ENCODE measurements around the gene TTC34. TPM values are rescaled to one million over a fixed set of nuclear protein-coding genes. Genes with fewer than 3 reads are reported as not detected.

TTC34 gene
- total RNA-seq, 1 donor from 2014 or later, result 0.09 TPM

DNA sequence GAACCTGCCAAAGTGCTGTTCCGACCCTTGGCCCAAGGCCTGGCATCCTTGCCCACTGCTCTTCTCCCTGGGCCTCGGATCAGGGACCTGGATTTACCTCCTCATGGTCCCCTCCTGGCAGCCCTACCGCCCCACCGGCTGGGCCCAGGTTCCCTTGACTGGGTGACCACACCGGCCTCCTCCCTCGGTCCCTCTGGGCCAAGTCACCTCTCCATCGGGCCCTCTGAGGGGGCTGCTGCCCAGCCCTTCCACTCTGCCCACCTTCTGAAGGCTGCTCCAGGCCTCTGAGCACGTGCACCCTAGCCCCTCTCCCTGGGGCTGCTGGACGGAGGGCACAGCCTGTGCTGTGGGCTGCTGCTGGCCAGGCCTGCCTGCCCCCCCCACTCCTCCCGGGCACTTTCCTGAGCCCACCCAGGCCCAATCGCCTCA, 159.3 kb downstream of the TTC34 start:
- no peak overlapping the region for H3K27ac ChIP-seq
- no peaks in the 10 kb centered on the region for H3K36me3 Mint-ChIP-seq

DNA sequence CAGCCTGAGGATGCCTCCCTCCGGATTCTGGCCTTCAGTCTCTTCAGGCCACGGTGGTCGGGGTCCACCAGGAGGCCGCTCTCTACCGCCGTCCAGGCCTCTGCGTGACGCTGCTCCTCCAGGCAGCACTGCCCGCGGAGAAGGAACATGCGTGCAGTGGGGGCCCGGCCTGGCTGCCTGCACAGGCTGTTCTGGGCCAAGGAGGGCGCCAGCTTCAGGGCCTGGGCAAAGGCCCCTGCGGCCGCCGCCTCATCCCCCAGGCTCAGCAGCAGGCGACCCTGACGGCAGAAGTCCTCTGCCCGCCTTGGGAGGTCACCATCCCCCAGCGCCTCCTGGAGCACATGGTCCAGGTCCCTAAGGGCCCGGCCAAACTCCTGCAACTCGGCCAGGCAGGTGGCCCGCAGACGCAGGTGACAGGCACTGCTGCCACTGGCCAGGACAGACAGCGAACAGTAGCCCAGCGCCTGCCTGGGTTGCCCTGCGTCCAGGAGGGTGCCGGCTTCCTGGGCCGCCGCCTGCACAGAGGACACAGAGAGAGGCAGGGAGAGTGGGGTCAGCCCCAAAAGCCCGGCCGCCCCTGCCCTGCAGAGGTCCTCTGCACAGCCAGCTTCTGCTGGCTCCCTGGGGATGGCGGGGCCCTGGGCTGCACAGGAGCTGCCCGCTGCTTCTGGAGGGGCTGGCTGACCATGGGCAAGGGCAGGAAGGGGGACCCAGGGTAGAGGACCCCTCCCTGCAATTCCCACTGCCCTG, 159.9 kb downstream of the TTC34 start:
- Histone ChIP-seq H2AFZ (replicated peaks) (no peak overlapping the region), H4K20me1 (ENCODE audit: low read depth) (peaks cover 21% of the 10 kb centered on the region), H3K9ac (peak overlapping the region; percentile 59), H3K27ac (no peak overlapping the region), H3K4me2 (peak overlapping the region; percentile 100), H3K36me3 (no peaks in the 10 kb centered on the region), H3K4me1 (peaks cover 11% of the 10 kb centered on the region), H3K4me3 (peak overlapping the region; percentile 83), H3K79me2 (ENCODE audit: low read depth) (peaks cover 13% of the 10 kb centered on the region), H3K27me3 (peaks cover 40% of the 10 kb centered on the region), H3K9me3 (ENCODE audit: low read depth) (peaks cover 3% of the 10 kb centered on the region), H3F3A (ENCODE audit: low read depth) (peaks cover 2% of the 10 kb centered on the region)
- no peaks in the 10 kb centered on the region for H3K4me1 Mint-ChIP-seq
- no peak for TF ChIP-seq EZH2phosphoT487 (IDR thresholded peaks at IDR 0.05)
- no peak for TF ChIP-seq CTCF (IDR thresholded peaks at IDR 0.05)
- TF ChIP-seq EZH2 (IDR thresholded peaks at IDR 0.05), result no peak
- H3K27ac Mint-ChIP-seq, result no peak overlapping the region
- DNase-seq (ENCODE audit: low spot score), result peak; percentile 19
- H3K27me3 Mint-ChIP-seq (ENCODE audit: insufficient read depth, low read depth), result peaks cover 11% of the 10 kb centered on the region
- H3K9me3 Mint-ChIP-seq, result peaks cover 7% of the 10 kb centered on the region
- peak overlapping the region; percentile 90 for H3K4me3 Mint-ChIP-seq
- H3K36me3 Mint-ChIP-seq, result no peaks in the 10 kb centered on the region

More for the DNA sequence above, 159.3 kb downstream of the TTC34 start:
- Mint-ChIP-seq H3K27ac (no peak overlapping the region), H3K4me3 (peak overlapping the region; percentile 90), H3K9me3 (peaks cover 11% of the 10 kb centered on the region), H3K4me1 (no peaks in the 10 kb centered on the region), H3K27me3 (ENCODE audit: insufficient read depth, low read depth) (peaks cover 8% of the 10 kb centered on the region)
- Histone ChIP-seq H2AFZ (replicated peaks) (no peak overlapping the region), H4K20me1 (ENCODE audit: low read depth) (peaks cover 21% of the 10 kb centered on the region), H3K4me2 (peak overlapping the region; percentile 100), H3K27me3 (peaks cover 34% of the 10 kb centered on the region), H3K9ac (peak overlapping the region; percentile 59), H3K4me3 (peak overlapping the region; percentile 83), H3K4me1 (peaks cover 11% of the 10 kb centered on the region), H3K9me3 (ENCODE audit: low read depth) (peaks cover 7% of the 10 kb centered on the region), H3F3A (ENCODE audit: low read depth) (peaks cover under 1% of the 10 kb centered on the region), H3K36me3 (no peaks in the 10 kb centered on the region), H3K79me2 (ENCODE audit: low read depth) (peaks cover 13% of the 10 kb centered on the region)
- no peak for DNase-seq (ENCODE audit: low spot score)
- no peak for TF ChIP-seq CTCF (IDR thresholded peaks at IDR 0.05)
- TF ChIP-seq EZH2 (IDR thresholded peaks at IDR 0.05), result no peak
- TF ChIP-seq EZH2phosphoT487 (IDR thresholded peaks at IDR 0.05), result no peak

- Histone ChIP-seq H3K36me3 (no peaks in the 10 kb centered on the region), H3F3A (ENCODE audit: low read depth) (peaks cover 2% of the 10 kb centered on the region), H3K9me3 (ENCODE audit: low read depth) (no peaks in the 10 kb centered on the region), H3K4me1 (peaks cover 11% of the 10 kb centered on the region), H3K79me2 (ENCODE audit: low read depth) (peaks cover 13% of the 10 kb centered on the region), H3K4me2 (no peak overlapping the region), H3K27me3 (peaks cover 49% of the 10 kb centered on the region), H3K27ac (no peak overlapping the region), H3K4me3 (no peak overlapping the region), H4K20me1 (ENCODE audit: low read depth) (peaks cover 21% of the 10 kb centered on the region), H2AFZ (replicated peaks) (no peak overlapping the region), H3K9ac (no peak overlapping the region)
- Mint-ChIP-seq H3K27ac (no peak overlapping the region), H3K4me3 (peak overlapping the region; percentile 48), H3K9me3 (peaks cover 6% of the 10 kb centered on the region), H3K4me1 (no peaks in the 10 kb centered on the region), H3K27me3 (ENCODE audit: insufficient read depth, low read depth) (peaks cover 15% of the 10 kb centered on the region), H3K36me3 (no peaks in the 10 kb centered on the region)
- TF ChIP-seq CTCF (IDR thresholded peaks at IDR 0.05) (no peak), EZH2 (IDR thresholded peaks at IDR 0.05) (no peak), EZH2phosphoT487 (IDR thresholded peaks at IDR 0.05) (no peak)
- DNase-seq (ENCODE audit: low spot score), result no peak
Observed at GRCh38 chr1:2640626-2641025, 160.9 kb downstream of the TTC34 start.

All from neural progenitor cell (in vitro differentiated cells).